ENCODE measurements around the gene MRPS27. TPM values are rescaled to one million over a fixed set of nuclear protein-coding genes. Genes with fewer than 3 reads are reported as not detected.

Gene MRPS27
- total RNA-seq, 1 experiment from 2014 or later, result 52.7 TPM

- DNase-seq (ENCODE audit: low spot score), result no peak
These were observed 87.2 kb downstream of the MRPS27 start for GRCh38 chr5:72232838-72233237.

GRCh38 chr5:72231991-72232703 is 87.9 kb downstream of the MRPS27 start:
- DNase-seq (ENCODE audit: low spot score), result no peak

- no peak for DNase-seq (ENCODE audit: low spot score)
These were observed 91.1 kb downstream of the MRPS27 start for GRCh38 chr5:72228960-72229359.

- DNase-seq (ENCODE audit: low spot score), result no peak
These were observed 93.1 kb downstream of the MRPS27 start for GRCh38 chr5:72226950-72227349.

- DNase-seq (ENCODE audit: low spot score), result no peak
These were observed 94.3 kb downstream of the MRPS27 start for GRCh38 chr5:72225741-72226140.

- DNase-seq (ENCODE audit: low spot score), result no peak
These were observed 95.0 kb downstream of the MRPS27 start for GRCh38 chr5:72224946-72225463.

GRCh38 chr5:72223371-72223770 is 96.7 kb downstream of the MRPS27 start:
- DNase-seq (ENCODE audit: low spot score), result no peak

GRCh38 chr5:72222521-72222920 is 97.5 kb downstream of the MRPS27 start:
- DNase-seq (ENCODE audit: low spot score), result no peak

GRCh38 chr5:72221541-72221940 is 98.5 kb downstream of the MRPS27 start:
- DNase-seq (ENCODE audit: low spot score), result no peak

- DNase-seq (ENCODE audit: low spot score), result no peak
These were observed 98.9 kb downstream of the MRPS27 start for GRCh38 chr5:72221099-72221498.

- DNase-seq (ENCODE audit: low spot score), result no peak
These were observed 103.3 kb downstream of the MRPS27 start for GRCh38 chr5:72216756-72217155.

- DNase-seq (ENCODE audit: low spot score), result no peak
These were observed 105.9 kb downstream of the MRPS27 start for GRCh38 chr5:72214168-72214567.

- no peak for DNase-seq (ENCODE audit: low spot score)
These were observed 106.6 kb downstream of the MRPS27 start for GRCh38 chr5:72213482-72213881.

GRCh38 chr5:72212171-72212570 is 107.9 kb downstream of the MRPS27 start:
- no peak for DNase-seq (ENCODE audit: low spot score)

GRCh38 chr5:72210888-72211678 is 109.0 kb downstream of the MRPS27 start:
- DNase-seq (ENCODE audit: low spot score), result peak; percentile 5

- DNase-seq (ENCODE audit: low spot score), result no peak
These were observed 110.6 kb downstream of the MRPS27 start for GRCh38 chr5:72209147-72210115.

- no peak for DNase-seq (ENCODE audit: low spot score)
These were observed 111.6 kb downstream of the MRPS27 start for GRCh38 chr5:72208324-72208926.

GRCh38 chr5:72206994-72207393 is 113.0 kb downstream of the MRPS27 start:
- no peak for DNase-seq (ENCODE audit: low spot score)

- no peak for DNase-seq (ENCODE audit: low spot score)
These were observed 113.9 kb downstream of the MRPS27 start for GRCh38 chr5:72206160-72206559.

- no peak for DNase-seq (ENCODE audit: low spot score)
These were observed 114.5 kb downstream of the MRPS27 start for GRCh38 chr5:72205431-72206009.

GRCh38 chr5:72204946-72205345 is 115.1 kb downstream of the MRPS27 start:
- no peak for DNase-seq (ENCODE audit: low spot score)

Measured in HT-29 (cell line).